Right ventricle myocardium inferior (tissue), 1 donor: ENCODE results near the gene IL1RL2. TPM values are rescaled to one million over a fixed set of nuclear protein-coding genes. Genes with fewer than 3 reads are reported as not detected.

Experiments
- ATAC-seq: fragments of 200-7000 bp; cut with Tn5 transposase; one replicate; pipeline ENCODE4 v1.9.1; 2020; ENCODE audit warnings: mild to moderate bottlenecking, moderate library complexity
- DNase-seq: peaks from one replicate; pipeline ENCODE4 v3.0.0; 2021; ENCODE audit errors: missing footprints
- intact Hi-C: fragments of 100-400 bp; cut with DNase I; formaldehyde crosslinking; loops from one replicate; pipeline ENCODE4 v1.11.0; 2022
- total RNA-seq: library from RNA; stranded (reverse); fragmentation: NEBNext Ultra II Directional; extraction: Animal tissue kit (Norgen Biotek cat#: 25700); gene quantifications from one replicate; pipeline ENCODE4 v1.2.1, GENCODE V29; 2021
- donor health status: DM: no; HTN: yes; CAD: no; lungs with severe emphysema.

IL1RL2 gene
- total RNA-seq, 1 donor from 2014 or later = not detected

- DNase-seq (no peak), ATAC-seq (no peak)
- intact Hi-C loops = loop anchor here (5.0 kb wide), 1 partner anchor 104 kb away; the partner anchor contains the start of gene IL18R1
Measured at GRCh38 chr2:102253140-102253752, 66.4 kb downstream of the IL1RL2 start.

GRCh38 chr2:102253753-102254150, 66.9 kb downstream of the IL1RL2 start:
- intact Hi-C loops = loop anchor here (5.0 kb wide), 1 partner anchor 104 kb away; the partner anchor contains the start of gene IL18R1
- DNase-seq = no peak
- no peak for ATAC-seq

GRCh38 chr2:102256276-102256675, 69.5 kb downstream of the IL1RL2 start:
- no peak for DNase-seq
- intact Hi-C loops = no loop called here
- no peak for ATAC-seq

GRCh38 chr2:102256874-102257462, 70.1 kb downstream of the IL1RL2 start:
- DNase-seq = no peak
- intact Hi-C loops = no loop called here
- no peak for ATAC-seq

GRCh38 chr2:102258025-102258385, 71.2 kb downstream of the IL1RL2 start:
- ATAC-seq (no peak), DNase-seq (no peak)
- intact Hi-C loops = no loop called here

- DNase-seq = peak; percentile 57
- intact Hi-C loops = no loop called here
- no peak for ATAC-seq
Measured at GRCh38 chr2:102258386-102259074, 71.7 kb downstream of the IL1RL2 start.

GRCh38 chr2:102261467-102262135, 74.8 kb downstream of the IL1RL2 start:
- intact Hi-C loops = no loop called here
- DNase-seq (no peak), ATAC-seq (no peak)

GRCh38 chr2:102262216-102263129, 75.7 kb downstream of the IL1RL2 start:
- DNase-seq (no peak), ATAC-seq (no peak)
- intact Hi-C loops = no loop called here

GRCh38 chr2:102264952-102265351, 78.1 kb downstream of the IL1RL2 start:
- no peak for DNase-seq
- ATAC-seq = no peak
- intact Hi-C loops = no loop called here

- intact Hi-C loops = no loop called here
- DNase-seq (peak; percentile 58), ATAC-seq (peak; percentile 88)
Measured at GRCh38 chr2:102266204-102266603, 79.4 kb downstream of the IL1RL2 start.

- intact Hi-C loops = no loop called here
- DNase-seq (peak; percentile 35), ATAC-seq (no peak)
Measured at GRCh38 chr2:102267774-102268173, 81.0 kb downstream of the IL1RL2 start.

GRCh38 chr2:102268510-102269199, 81.8 kb downstream of the IL1RL2 start:
- intact Hi-C loops = no loop called here
- DNase-seq = no peak
- no peak for ATAC-seq

- ATAC-seq = no peak
- intact Hi-C loops = no loop called here
- DNase-seq = no peak
Measured at GRCh38 chr2:102269200-102269524, 82.3 kb downstream of the IL1RL2 start.

- intact Hi-C loops = no loop called here
- DNase-seq (no peak), ATAC-seq (no peak)
Measured at GRCh38 chr2:102271844-102272243, 85.0 kb downstream of the IL1RL2 start.

- DNase-seq = no peak
- ATAC-seq = peak; percentile 83
- intact Hi-C loops = no loop called here
Measured at GRCh38 chr2:102273619-102274211, 86.9 kb downstream of the IL1RL2 start.

- DNase-seq = no peak
- ATAC-seq = no peak
- intact Hi-C loops = no loop called here
Measured at GRCh38 chr2:102276549-102277201, 89.9 kb downstream of the IL1RL2 start.

GRCh38 chr2:102277202-102277700, 90.4 kb downstream of the IL1RL2 start:
- DNase-seq = no peak
- intact Hi-C loops = no loop called here
- no peak for ATAC-seq
